ENCODE measurements around the gene PPIF. TPM values are rescaled to one million over a fixed set of nuclear protein-coding genes. Genes with fewer than 3 reads are reported as not detected.

PPIF gene
- total and polyA plus RNA-seq, 2 donors (not counting 1 experiment from before 2014, with no cell fraction given) = 50.4 to 100 TPM

- Histone ChIP-seq H3K4me3 (ENCODE audit: control extremely low read depth in 1 of 5, extremely low read depth in 1 of 5, insufficient read depth in 1 of 5, low read depth in 2 of 5, low read length in 4 of 5) (no peak overlapping the region), H3K4me1 (ENCODE audit: control insufficient read depth in 2 of 2, insufficient read depth in 2 of 2, low read length in 2 of 2) (peaks cover 17 to 21% of the 10 kb centered on the region in 2 donors), H2AFZ (ENCODE audit: insufficient read depth, low read depth, low read length, poor library complexity, severe bottlenecking) (no peak overlapping the region), H3K79me2 (ENCODE audit: control insufficient read depth, insufficient read depth, low read length) (no peaks in the 10 kb centered on the region), H3K4me2 (replicated peaks; ENCODE audit: low read depth, low read length, poor library complexity, severe bottlenecking) (peak overlapping the region; percentile 39), H3K9me3 (ENCODE audit: control extremely low read depth in 1 of 3, control insufficient read depth in 2 of 3, insufficient read depth in 1 of 3, low read length in 2 of 3) (no peaks in the 10 kb centered on the region), H3K9ac (ENCODE audit: low read length) (no peak overlapping the region), H3K27ac (ENCODE audit: low read length in 2 of 2) (no peak overlapping the region), H3K27me3 (replicated peaks in 1 of 4; ENCODE audit: control extremely low read depth in 1 of 4, control insufficient read depth in 3 of 4, insufficient read depth in 4 of 4, low read length in 3 of 4) (no peaks in the 10 kb centered on the region), H3K36me3 (replicated peaks in 1 of 2; ENCODE audit: control extremely low read depth in 1 of 2, control insufficient read depth in 1 of 2, extremely low read depth in 1 of 2, insufficient read depth in 2 of 2, low read length in 1 of 2) (peaks cover 0 to 16% of the 10 kb centered on the region in 2 experiments), H4K20me1 (ENCODE audit: control insufficient read depth, insufficient read depth, low read length, poor library complexity, severe bottlenecking) (no peaks in the 10 kb centered on the region)
- ChIA-PET POLR2A (interaction anchor here (0.5 to 3.3 kb wide), 8 partner anchors 30 to 1470 kb away, joined by 3 to 14 read pairs (median 4); partner anchors contain the start of gene PPIF), CTCF (interaction anchor here (1.0 to 3.2 kb wide), 7 partner anchors 8 to 57 kb away, joined by 3 to 15 read pairs (median 3); partner anchors contain the start of gene PPIF)
- intact Hi-C loops (cut with micrococcal nuclease) = loop anchor here (1.0 to 2.0 kb wide), 4 partner anchors 15 to 68 kb away; partner anchors contain the start of gene PPIF
- Mint-ChIP-seq H3K27ac (peak overlapping the region; percentile 51), H3K4me1 (peaks cover 33% of the 10 kb centered on the region), H3K27me3 (no peaks in the 10 kb centered on the region), H3K4me3 (peak overlapping the region; percentile 73), H3K9me3 (ENCODE audit: insufficient read depth) (peaks cover 3% of the 10 kb centered on the region)
- 11% methylated on average over 11 of the region's 13 CpGs for WGBS (ENCODE audit: insufficient coverage)
- TF ChIP-seq CTCF (IDR thresholded peaks at IDR 0.05) (no peak), EZH2 (IDR thresholded peaks at IDR 0.05; ENCODE audit: borderline replicate concordance, insufficient read depth, low read depth, low read length, poor library complexity, severe bottlenecking) (no peak)
- peak; percentile 33 for DNase-seq
- ATAC-seq (ENCODE audit: low read depth) = peak; percentile 78
Observed at GRCh38 chr10:79316671-79317431, 30.4 kb upstream of the PPIF start.

- Histone ChIP-seq H3K79me2 (ENCODE audit: control insufficient read depth, insufficient read depth, low read length) (no peaks in the 10 kb centered on the region), H3K27me3 (replicated peaks in 1 of 4; ENCODE audit: control extremely low read depth in 1 of 4, control insufficient read depth in 3 of 4, insufficient read depth in 4 of 4, low read length in 3 of 4) (no peaks in the 10 kb centered on the region), H3K27ac (ENCODE audit: low read length in 2 of 2) (no peak overlapping the region), H3K4me1 (ENCODE audit: control insufficient read depth in 2 of 2, insufficient read depth in 2 of 2, low read length in 2 of 2) (peaks cover 27 to 34% of the 10 kb centered on the region in 2 donors), H2AFZ (ENCODE audit: insufficient read depth, low read depth, low read length, poor library complexity, severe bottlenecking) (no peak overlapping the region), H4K20me1 (ENCODE audit: control insufficient read depth, insufficient read depth, low read length, poor library complexity, severe bottlenecking) (no peaks in the 10 kb centered on the region), H3K9me3 (ENCODE audit: control extremely low read depth in 1 of 3, control insufficient read depth in 2 of 3, insufficient read depth in 1 of 3, low read length in 2 of 3) (no peaks in the 10 kb centered on the region), H3K4me2 (replicated peaks; ENCODE audit: low read depth, low read length, poor library complexity, severe bottlenecking) (no peak overlapping the region), H3K36me3 (replicated peaks in 1 of 2; ENCODE audit: control extremely low read depth in 1 of 2, control insufficient read depth in 1 of 2, extremely low read depth in 1 of 2, insufficient read depth in 2 of 2, low read length in 1 of 2) (peaks cover 0 to 5% of the 10 kb centered on the region in 2 experiments), H3K9ac (ENCODE audit: low read length) (no peak overlapping the region), H3K4me3 (ENCODE audit: control extremely low read depth in 1 of 5, extremely low read depth in 1 of 5, insufficient read depth in 1 of 5, low read depth in 2 of 5, low read length in 4 of 5) (no peak overlapping the region)
- H3K9me3 Mint-ChIP-seq (ENCODE audit: insufficient read depth) = peaks cover 3% of the 10 kb centered on the region
- no peak overlapping the region for H3K4me3 Mint-ChIP-seq
- no peak for DNase-seq
- ATAC-seq (ENCODE audit: low read depth) = no peak
- WGBS (ENCODE audit: insufficient coverage) = 94% methylated on average over 5 of the region's 5 CpGs
- no peak overlapping the region for H3K27ac Mint-ChIP-seq
- H3K27me3 Mint-ChIP-seq = no peaks in the 10 kb centered on the region
- TF ChIP-seq CTCF (IDR thresholded peaks at IDR 0.05) (no peak), EZH2 (IDR thresholded peaks at IDR 0.05; ENCODE audit: borderline replicate concordance, insufficient read depth, low read depth, low read length, poor library complexity, severe bottlenecking) (no peak)
- intact Hi-C loops (cut with micrococcal nuclease) = no loop called here
- POLR2A ChIA-PET = interaction anchor here (1.5 to 1.6 kb wide), 2 partner anchors 13 to 28 kb away, joined by 4 to 6 read pairs; no protein-coding TSS in a partner anchor
- peaks cover 43% of the 10 kb centered on the region for H3K4me1 Mint-ChIP-seq
- CTCF ChIA-PET = interaction anchor here (1.0 to 3.2 kb wide), 3 partner anchors 13 to 70 kb away, joined by 4 to 15 read pairs (median 9); partner anchors contain the start of gene PPIF
Observed at GRCh38 chr10:79318369-79318768, 28.9 kb upstream of the PPIF start.
